HepG2 (cell line): ENCODE results near the gene PLD1.

Source experiments
- HCFC1 ChIP-seq: fragments of 150-350 bp; IDR thresholded peaks from 2 replicates; pipeline ENCODE4 v1.6.1; 2014; ENCODE audit warnings: low read depth, low read length
- RAD21 ChIP-seq: fragments of 450-650 bp; formaldehyde crosslinking; IDR thresholded peaks from 2 replicates; pipeline ENCODE4 v1.5.0; 2020; ENCODE audit warnings: mild to moderate bottlenecking
- ZNF792 ChIP-seq: IDR thresholded peaks from 2 replicates; pipeline ENCODE4 v1.6.1; 2016

DNA sequence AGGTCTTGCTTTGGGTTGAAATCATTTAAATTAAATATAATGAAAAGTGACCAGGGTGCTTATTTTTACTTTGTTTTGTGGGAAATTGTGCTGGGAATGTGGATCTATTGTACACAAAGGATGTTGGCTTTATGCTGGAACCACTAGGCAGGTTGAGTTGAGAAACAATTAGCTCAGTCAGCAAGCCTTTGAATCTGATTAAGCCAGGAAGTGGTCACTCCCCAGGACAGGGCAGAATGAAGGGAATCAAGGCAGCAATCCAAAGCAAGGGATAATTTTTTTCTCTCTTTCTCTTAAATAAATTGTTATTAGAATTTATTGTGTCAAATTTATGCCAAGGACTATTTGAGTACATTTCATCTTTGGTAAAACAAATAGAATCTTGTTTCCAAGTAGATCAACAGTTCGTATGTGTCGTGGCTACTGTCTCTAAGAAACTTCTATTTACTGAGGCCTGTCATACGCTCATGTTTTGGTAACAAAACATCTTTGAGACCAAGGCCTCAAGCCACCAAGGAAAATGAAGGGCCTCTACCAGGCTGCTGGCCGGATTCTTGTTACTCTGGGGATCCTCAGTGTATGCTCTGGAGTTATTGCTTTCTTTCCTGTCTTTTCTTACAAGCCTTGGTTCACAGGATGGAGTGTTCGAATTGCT lies 32.7 kb upstream of the PLD1 start, which contains the start of gene TMEM212:
- TF ChIP-seq ZNF792 (no peak), RAD21 (no peak), HCFC1 (no peak)
